NCI-H146 treated with DMSO at 0.1 percent for 48 hours (cell line): ENCODE measurements around the gene SCYL1.

Experiments
- DNase-seq: peaks from one replicate; lab custom pipeline; 2025; ENCODE audit not compliant: unreplicated experiment; lab: John Stamatoyannopoulos, UW

The SCYL1 gene

GRCh38 chr11:65580031-65580692, 55.3 kb downstream of the SCYL1 start:
- no peak for DNase-seq

GRCh38 chr11:65580756-65581155, 55.9 kb downstream of the SCYL1 start:
- no peak for DNase-seq

GRCh38 chr11:65581928-65582327, 57.0 kb downstream of the SCYL1 start:
- no peak for DNase-seq

DNA sequence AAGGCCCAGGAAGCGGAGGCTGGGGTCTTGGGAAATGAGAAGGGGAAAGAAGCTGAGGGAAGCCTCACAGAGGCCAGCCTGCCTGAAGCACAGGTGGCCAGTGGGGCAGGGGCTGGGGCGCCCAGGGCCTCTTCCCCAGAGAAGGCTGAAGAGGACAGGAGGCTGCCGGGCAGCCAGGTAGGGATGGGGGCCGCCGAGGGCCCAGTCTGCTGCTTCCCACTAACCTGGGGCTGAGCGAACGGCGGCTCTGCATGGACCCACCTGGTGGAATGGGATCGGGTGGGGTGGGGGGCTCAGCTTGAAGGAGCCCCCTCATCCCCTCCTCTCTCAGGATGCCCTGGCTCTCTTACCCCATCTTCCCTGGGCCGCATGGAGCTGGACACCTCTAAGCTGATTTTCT, 58.7 kb downstream of the SCYL1 start:
- no peak for DNase-seq

DNA sequence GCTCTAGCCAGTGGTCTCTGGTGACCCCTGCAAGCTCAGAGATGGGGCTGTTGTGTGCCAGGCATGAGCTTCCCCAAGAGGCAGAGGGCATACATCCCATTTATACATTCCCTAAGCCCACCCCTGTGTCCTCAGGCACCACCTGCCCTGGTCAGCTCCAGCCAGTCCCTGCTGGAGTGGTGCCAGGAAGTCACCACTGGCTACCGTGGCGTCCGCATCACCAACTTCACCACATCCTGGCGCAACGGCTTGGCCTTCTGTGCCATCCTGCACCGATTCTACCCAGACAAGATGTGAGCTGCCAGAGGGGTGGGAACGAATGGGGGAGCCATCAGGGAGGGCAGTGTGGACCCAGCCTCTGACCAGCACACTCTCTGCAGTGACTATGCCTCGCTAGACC, 59.2 kb downstream of the SCYL1 start:
- no peak for DNase-seq

DNA sequence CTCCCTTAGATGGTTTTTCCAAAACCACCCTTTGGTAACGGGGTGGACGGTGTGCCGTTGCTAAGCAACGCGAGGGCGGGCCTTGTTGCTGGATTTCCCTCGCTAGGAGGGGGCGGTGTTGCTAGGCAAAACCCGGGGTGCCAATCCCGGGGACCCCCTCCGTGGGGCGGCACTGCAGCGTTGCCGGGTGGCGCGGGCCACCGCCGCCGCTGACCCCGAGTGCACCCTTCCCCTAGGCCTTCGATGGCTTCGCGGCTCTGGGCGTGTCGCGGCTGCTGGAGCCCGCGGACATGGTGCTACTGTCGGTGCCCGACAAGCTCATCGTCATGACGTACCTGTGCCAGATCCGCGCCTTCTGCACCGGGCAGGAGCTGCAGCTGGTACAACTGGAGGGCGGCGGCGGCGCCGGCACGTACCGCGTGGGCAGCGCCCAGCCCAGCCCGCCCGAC, 59.9 kb downstream of the SCYL1 start:
- DNase-seq = no peak

DNA sequence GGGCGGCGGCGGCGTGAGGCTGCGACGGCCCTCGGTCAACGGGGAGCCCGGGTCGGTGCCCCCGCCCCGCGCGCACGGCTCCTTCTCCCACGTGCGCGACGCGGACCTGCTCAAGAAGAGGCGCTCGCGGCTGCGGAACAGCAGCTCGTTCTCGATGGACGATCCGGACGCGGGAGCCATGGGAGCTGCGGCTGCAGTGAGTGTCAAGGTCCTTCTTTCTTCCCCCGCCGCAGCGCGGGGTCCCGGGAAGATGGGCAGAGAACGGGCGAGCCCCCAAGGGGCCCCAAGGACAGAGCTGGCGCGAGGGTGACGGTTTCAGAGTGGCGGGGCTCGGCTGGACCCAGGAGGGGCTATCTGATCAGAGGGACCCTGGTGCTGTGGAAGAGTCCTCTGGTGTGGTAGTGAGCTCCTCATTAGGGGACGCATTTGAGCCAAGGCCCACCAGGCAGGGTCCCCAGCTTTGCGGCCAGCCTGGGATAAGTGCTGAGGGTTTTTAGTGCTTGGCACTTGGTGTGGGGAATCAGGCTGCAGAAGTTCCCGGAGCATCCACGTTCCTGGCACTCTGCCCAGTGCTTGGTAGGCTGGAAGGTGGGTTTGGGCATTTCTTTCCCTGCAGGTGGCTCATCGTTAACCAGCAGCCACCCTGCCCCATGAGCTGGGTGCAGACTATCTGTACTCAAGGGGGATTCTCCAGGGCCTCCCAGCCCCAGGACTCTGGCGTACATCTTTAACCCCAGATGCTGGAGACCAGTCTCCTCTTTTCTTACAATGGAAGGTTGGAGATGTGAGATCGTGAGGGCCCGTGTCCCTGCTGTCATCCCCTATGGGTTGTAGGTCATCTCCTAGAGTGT, 60.7 kb downstream of the SCYL1 start:
- DNase-seq = no peak

- DNase-seq = no peak
These were observed 61.4 kb downstream of the SCYL1 start for GRCh38 chr11:65586247-65586630.

GRCh38 chr11:65586676-65587075, 61.8 kb downstream of the SCYL1 start:
- DNase-seq = no peak
